Fibroblast of lung (primary cell): ENCODE measurements around the gene SLC28A1.

Source experiments
- EZH2 ChIP-seq: IDR thresholded peaks from 2 replicates; pipeline ENCODE4 v1.5.1; 2012; ENCODE audit warnings: low read length, control low read depth, mild to moderate bottlenecking; ENCODE audit errors: missing control alignments
- TF ChIP-seq, protein P1 (sequence below), 2 donors: IDR thresholded peaks in 1 of 2; conservative IDR thresholded peaks in 1 of 2; 1 replicate in 1 of 2; 2 replicates in 1 of 2; pipeline ENCODE4 v1.5.1; 2011 to 2012; ENCODE audit warnings: low read length in 2 of 2, control low read depth in 1 of 2, inconsistent platforms in 1 of 2, low read depth in 1 of 2, mild to moderate bottlenecking in 1 of 2

DNA sequence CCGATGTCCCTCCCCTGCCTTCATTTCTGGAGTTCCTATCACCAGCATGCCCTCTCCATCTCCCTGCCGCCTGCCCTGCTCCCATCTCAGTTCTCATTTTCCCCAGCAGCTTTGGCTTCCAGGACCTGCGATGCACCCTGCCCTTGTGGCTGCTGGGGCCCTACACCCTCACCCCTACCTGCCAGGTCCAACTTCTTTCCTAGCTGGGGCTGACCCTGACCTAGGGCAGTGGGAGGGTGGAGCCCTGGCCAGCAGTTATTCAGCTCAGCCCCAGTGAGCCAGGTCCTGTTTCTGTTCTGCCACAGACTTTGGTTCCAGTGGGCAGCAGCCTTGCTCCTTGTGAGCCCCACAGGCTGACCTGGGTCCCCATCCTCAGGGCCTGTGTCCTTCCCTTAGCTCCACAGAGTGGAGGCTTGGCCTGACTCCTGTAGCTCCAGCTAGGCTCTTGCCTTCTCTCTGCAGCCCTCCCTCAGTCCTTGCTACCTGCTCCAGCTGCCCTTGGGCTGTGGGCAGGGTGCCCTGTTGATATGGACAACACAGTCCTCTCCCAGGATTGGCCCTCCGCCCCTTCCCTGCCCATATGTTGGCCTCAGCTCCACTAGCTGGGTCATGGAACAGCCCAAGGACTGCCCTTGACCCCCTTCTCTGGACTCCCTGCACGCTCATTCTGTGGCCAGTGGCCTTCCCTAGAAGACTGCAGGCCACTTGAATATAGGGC lies 62.5 kb downstream of the SLC28A1 start:
- no peak for TF ChIP-seq EZH2
- TF ChIP-seq, protein P1, sequence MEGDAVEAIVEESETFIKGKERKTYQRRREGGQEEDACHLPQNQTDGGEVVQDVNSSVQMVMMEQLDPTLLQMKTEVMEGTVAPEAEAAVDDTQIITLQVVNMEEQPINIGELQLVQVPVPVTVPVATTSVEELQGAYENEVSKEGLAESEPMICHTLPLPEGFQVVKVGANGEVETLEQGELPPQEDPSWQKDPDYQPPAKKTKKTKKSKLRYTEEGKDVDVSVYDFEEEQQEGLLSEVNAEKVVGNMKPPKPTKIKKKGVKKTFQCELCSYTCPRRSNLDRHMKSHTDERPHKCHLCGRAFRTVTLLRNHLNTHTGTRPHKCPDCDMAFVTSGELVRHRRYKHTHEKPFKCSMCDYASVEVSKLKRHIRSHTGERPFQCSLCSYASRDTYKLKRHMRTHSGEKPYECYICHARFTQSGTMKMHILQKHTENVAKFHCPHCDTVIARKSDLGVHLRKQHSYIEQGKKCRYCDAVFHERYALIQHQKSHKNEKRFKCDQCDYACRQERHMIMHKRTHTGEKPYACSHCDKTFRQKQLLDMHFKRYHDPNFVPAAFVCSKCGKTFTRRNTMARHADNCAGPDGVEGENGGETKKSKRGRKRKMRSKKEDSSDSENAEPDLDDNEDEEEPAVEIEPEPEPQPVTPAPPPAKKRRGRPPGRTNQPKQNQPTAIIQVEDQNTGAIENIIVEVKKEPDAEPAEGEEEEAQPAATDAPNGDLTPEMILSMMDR (conservative IDR thresholded peaks at IDR 0.05 in 1 of 2, IDR thresholded peaks at IDR 0.05 in 1 of 2; ENCODE audit: low read depth in 1 of 2, low read length in 2 of 2) = no peak
